Tibial nerve (tissue), 4 donors: Measurements from ENCODE around the gene KRTAP2-3. TPM values are rescaled to one million over a fixed set of nuclear protein-coding genes. Genes with fewer than 3 reads are reported as not detected.

Experiments used
- DNase-seq, 2 donors: peaks; one replicate each; pipeline ENCODE4 v3.0.0-alpha.2; 2019; ENCODE audit warnings: low spot score in 2 of 2
- H3K27ac ChIP-seq, 4 donors: fragments of 200-600 bp; sonication (generic) in 3 of 4; one replicate each; pipeline ENCODE4 v1.5.1; 2017 to 2019; ENCODE audit warnings: mild to moderate bottlenecking in 1 of 4
- H3K27me3 ChIP-seq, 2 donors: fragments of 200-600 bp; sonication (generic) in 1 of 2; one replicate each; pipeline versions ENCODE4 v1.5.1 to v1.6.0; 2017 to 2019
- H3K36me3 ChIP-seq, 3 donors: fragments of 200-600 bp; sonication (generic); one replicate each; pipeline ENCODE4 v1.5.1; 2018 to 2019
- H3K4me1 ChIP-seq, 4 donors: fragments of 200-600 bp; sonication (generic) in 3 of 4; one replicate each; pipeline ENCODE4 v1.5.1; 2017 to 2019
- H3K4me3 ChIP-seq, 4 donors: fragments of 200-600 bp; sonication (generic) in 3 of 4; one replicate each; pipeline ENCODE4 v1.5.1; 2017 to 2019; ENCODE audit warnings: mild to moderate bottlenecking in 1 of 4, moderate library complexity in 1 of 4
- H3K9me3 ChIP-seq, 4 donors: fragments of 200-600 bp; sonication (generic) in 3 of 4; one replicate each; pipeline ENCODE4 v1.5.1; 2017 to 2019
- CTCF ChIP-seq, 5 experiments: fragments of 200-600 bp in 3 of 5; fragments of 450-650 bp in 2 of 5; sonication (generic) in 3 of 5; IDR thresholded peaks; one replicate each; pipeline ENCODE4 v1.5.1; 2016 to 2019; ENCODE audit warnings: antibody characterized with exemption in 5 of 5, mild to moderate bottlenecking in 3 of 5, moderate library complexity in 2 of 5
- EP300 ChIP-seq, 2 donors: sonication (generic); formaldehyde crosslinking; IDR thresholded peaks; one replicate each; pipeline ENCODE4 v1.6.1; 2017; ENCODE audit warnings: antibody characterized with exemption in 2 of 2, mild to moderate bottlenecking in 1 of 2
- POLR2A ChIP-seq, 2 donors: fragments of 450-650 bp; IDR thresholded peaks; one replicate each; pipeline ENCODE4 v1.6.1; 2017; ENCODE audit warnings: antibody characterized with exemption in 2 of 2, mild to moderate bottlenecking in 2 of 2, moderate library complexity in 2 of 2
- WGBS, 2 donors: methylation state at CpG; one replicate each; pipeline ENCODE4 v1.1.5; 2018; 5-methylcytosine and 5-hydroxymethylcytosine counted together
- total RNA-seq, 4 donors: library from RNA; depleted of rRNA; stranded (reverse); fragments of >200 nt; gene quantifications; one replicate each; pipeline ENCODE4 v1.1.0, GENCODE V29; 2016

Gene KRTAP2-3
- total RNA-seq, 4 donors from 2014 or later, result not detected

DNA sequence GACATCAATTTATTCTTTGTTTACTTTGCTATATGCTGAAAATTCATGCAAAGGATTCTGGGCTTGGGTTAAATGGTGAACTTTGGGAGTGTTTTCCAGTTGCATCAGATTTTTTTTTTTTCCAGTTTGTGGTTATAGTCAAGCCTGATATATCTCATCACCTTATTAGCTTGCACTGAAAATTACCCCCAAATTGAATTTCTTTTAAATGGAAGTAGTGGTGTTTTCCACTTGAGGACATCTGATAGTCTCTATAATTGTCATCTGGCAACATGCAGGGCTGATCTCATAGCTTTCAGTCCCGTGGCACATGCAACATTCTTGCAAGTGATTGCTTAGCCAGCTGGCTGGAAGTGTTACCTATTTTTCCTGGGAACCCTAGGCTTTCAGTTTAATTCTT lies 46.3 kb downstream of the KRTAP2-3 start:
- H3K27ac ChIP-seq, result no peak overlapping the region
- no peaks in the 10 kb centered on the region for H3K4me1 ChIP-seq
- H3K36me3 ChIP-seq, result no peaks in the 10 kb centered on the region
- 14 to 24% methylated on average over 1 of the region's 1 CpG for WGBS, 2 donors
- H3K4me3 ChIP-seq, result no peak overlapping the region
- no peak for TF ChIP-seq EP300 (IDR thresholded peaks at IDR 0.05)
- no peak for TF ChIP-seq CTCF (IDR thresholded peaks at IDR 0.05)
- TF ChIP-seq POLR2A (IDR thresholded peaks at IDR 0.05), result no peak
- no peaks in the 10 kb centered on the region for H3K9me3 ChIP-seq
- no peaks in the 10 kb centered on the region for H3K27me3 ChIP-seq
- DNase-seq, result no peak

DNA sequence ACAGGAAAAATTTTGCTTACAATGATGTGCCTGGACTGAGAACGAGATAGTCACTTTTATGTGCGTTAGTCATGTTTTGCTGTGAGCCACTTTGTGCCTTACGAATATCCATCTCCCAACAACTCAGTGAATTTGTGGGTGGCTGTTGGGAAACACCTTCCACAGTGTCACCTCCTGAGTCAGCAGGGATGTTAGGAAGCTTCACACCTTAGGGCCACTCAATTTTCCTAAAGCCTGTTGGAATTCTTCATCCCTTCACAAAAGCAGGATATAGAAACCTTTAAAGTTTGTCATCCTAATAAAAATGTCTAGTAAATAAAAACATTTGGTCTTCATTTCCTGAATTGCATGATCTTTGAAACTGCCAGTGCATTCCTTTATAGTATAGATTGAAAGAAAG lies 46.7 kb downstream of the KRTAP2-3 start:
- Histone ChIP-seq H3K27me3 (no peaks in the 10 kb centered on the region), H3K4me1 (no peaks in the 10 kb centered on the region), H3K27ac (no peak overlapping the region), H3K9me3 (no peaks in the 10 kb centered on the region), H3K36me3 (no peaks in the 10 kb centered on the region), H3K4me3 (no peak overlapping the region)
- TF ChIP-seq POLR2A (IDR thresholded peaks at IDR 0.05) (no peak), CTCF (IDR thresholded peaks at IDR 0.05) (no peak), EP300 (IDR thresholded peaks at IDR 0.05) (no peak)
- DNase-seq, result no peak
- WGBS, 2 donors, result 88 to 92% methylated on average over 3 of the region's 3 CpGs

- TF ChIP-seq EP300 (IDR thresholded peaks at IDR 0.05) (no peak), CTCF (IDR thresholded peaks at IDR 0.05) (no peak), POLR2A (IDR thresholded peaks at IDR 0.05) (no peak)
- DNase-seq, result no peak
- Histone ChIP-seq H3K27me3 (no peaks in the 10 kb centered on the region), H3K27ac (no peak overlapping the region), H3K36me3 (no peaks in the 10 kb centered on the region), H3K9me3 (no peaks in the 10 kb centered on the region), H3K4me3 (no peak overlapping the region), H3K4me1 (no peaks in the 10 kb centered on the region)
- 80 to 82% methylated on average over 6 of the region's 6 CpGs for WGBS, 2 donors
Measured at GRCh38 chr17:41012326-41013120, 47.4 kb downstream of the KRTAP2-3 start.

DNA sequence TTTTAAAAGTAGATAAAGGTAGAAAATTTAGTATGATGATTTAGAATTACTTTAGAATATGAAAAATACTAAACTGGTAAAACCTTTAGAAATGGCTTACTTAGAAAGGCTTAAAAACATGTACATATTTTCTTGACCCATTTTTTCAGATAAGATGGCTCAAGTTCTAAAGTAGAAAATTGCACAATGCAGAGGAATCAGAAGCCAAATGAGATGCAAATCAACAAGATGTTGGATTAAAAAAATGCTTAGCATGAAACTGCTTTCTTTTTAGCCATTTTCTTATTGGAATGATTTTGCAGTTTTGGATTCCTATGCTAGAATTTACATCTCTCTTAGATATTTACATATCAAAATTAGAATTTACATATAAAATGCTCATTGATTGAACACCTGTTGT lies 49.5 kb downstream of the KRTAP2-3 start:
- TF ChIP-seq POLR2A (IDR thresholded peaks at IDR 0.05) (no peak), CTCF (IDR thresholded peaks at IDR 0.05) (no peak)
- H3K27me3 ChIP-seq, result no peaks in the 10 kb centered on the region

DNA sequence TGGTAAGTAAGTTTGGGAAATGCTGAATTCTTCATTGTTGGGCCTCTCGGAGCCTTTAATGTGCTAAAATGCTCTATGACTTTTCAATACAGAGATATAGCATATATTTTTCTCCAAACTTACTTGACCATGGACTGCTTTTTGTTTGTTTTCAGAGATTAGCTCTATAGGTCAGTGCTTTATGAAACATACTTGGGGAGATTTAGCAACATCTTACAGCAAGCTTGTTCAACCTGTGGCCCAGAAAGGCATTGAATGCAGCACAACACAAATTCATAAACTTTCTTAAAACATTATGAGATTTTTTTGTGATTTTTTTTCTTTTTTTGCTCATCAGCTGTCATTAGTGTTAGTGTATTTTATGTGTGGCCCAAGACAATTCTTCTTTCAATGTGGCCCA lies 50.0 kb downstream of the KRTAP2-3 start:
- H3K4me1 ChIP-seq, result no peaks in the 10 kb centered on the region

More for the DNA sequence above, 49.5 kb downstream of the KRTAP2-3 start:
- no peak overlapping the region for H3K4me3 ChIP-seq
- H3K9me3 ChIP-seq, result no peaks in the 10 kb centered on the region
- H3K27ac ChIP-seq, result no peak overlapping the region
- no peak for DNase-seq
- no peaks in the 10 kb centered on the region for H3K36me3 ChIP-seq
- no peaks in the 10 kb centered on the region for H3K4me1 ChIP-seq

More for the DNA sequence above, 50.0 kb downstream of the KRTAP2-3 start:
- H3K36me3 ChIP-seq, result no peaks in the 10 kb centered on the region
- TF ChIP-seq CTCF (IDR thresholded peaks at IDR 0.05) (no peak), EP300 (IDR thresholded peaks at IDR 0.05) (no peak), POLR2A (IDR thresholded peaks at IDR 0.05) (no peak)
- whole genome bisulfite sequencing, 2 donors, result 79 to 85% methylated on average over 1 of the region's 1 CpG
- DNase-seq, result no peak
- no peak overlapping the region for H3K4me3 ChIP-seq
- no peak overlapping the region for H3K27ac ChIP-seq
- H3K9me3 ChIP-seq, result no peaks in the 10 kb centered on the region
- no peaks in the 10 kb centered on the region for H3K27me3 ChIP-seq
